ENCODE data around the gene CD151. TPM values are rescaled to one million over a fixed set of nuclear protein-coding genes. Genes with fewer than 3 reads are reported as not detected.

Gene CD151
- total RNA-seq, 1 donor from 2014 or later = 120 TPM

DNA sequence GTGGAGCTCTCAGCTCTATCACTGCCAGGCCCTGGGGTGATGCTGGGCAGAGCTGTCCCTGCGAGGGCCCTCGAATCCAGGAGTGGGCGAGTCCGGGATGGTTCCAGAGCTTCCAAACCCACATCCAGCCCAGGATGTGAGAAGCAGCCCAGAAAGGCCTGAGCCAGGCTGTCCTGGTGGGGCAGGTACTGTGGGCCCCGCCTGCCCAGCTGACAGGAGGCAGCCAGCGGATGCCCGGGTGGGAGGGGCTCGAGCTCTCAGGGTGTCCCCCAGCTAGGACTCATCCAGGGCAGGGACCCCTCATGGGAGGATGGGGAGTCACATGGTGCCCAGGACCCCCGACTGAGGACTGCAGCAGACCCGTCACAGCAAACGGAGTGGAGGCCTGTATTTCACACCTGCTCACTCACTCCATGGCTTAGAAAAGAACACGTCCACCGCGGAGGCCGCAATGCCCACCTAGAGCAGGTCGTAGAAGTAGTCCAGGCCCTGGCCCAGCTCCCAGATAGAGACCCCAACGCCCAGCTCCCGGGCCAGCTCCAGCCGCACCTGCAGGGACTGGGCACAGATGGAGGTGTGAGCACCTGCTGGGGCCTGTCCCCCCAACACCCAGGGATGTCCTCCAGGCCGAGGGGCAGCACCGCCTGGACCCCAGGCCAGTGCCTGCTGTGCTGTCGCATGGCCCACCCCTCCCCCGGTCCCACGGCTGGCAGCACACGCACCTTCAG lies 36.8 kb downstream of the CD151 start:
- ATAC-seq (peak; percentile 2), DNase-seq (ENCODE audit: low spot score) (no peak)

- ATAC-seq (peak; percentile 14), DNase-seq (ENCODE audit: low spot score) (no peak)
These were observed 37.3 kb downstream of the CD151 start for GRCh38 chr11:870127-870413.

DNA sequence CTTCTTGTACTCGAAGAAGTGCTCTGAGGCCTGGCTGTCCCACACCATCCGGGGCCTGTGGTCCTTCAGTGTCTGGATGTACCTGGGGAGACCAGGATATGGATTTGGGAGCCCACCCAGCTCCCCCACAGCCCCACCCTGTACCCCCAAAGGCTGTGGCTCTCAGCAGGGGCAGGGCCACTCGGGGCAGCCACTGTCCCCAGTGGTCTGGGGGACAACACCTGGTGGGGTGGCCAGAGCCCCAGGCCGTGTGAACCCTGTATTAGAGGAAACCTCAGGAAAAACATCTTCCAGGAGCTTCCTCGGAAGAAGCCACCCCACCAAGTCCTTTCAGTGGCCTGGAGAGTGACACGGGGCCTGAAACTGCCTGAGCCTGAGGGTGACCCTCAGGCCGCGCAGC lies 37.7 kb downstream of the CD151 start:
- ATAC-seq (no peak), DNase-seq (ENCODE audit: low spot score) (no peak)

GRCh38 chr11:871472-871871 lies 38.7 kb downstream of the CD151 start:
- ATAC-seq = no peak

GRCh38 chr11:872799-873198 lies 40.0 kb downstream of the CD151 start:
- no peak for DNase-seq (ENCODE audit: low spot score)
- no peak for ATAC-seq

More at GRCh38 chr11:871472-871871, 38.7 kb downstream of the CD151 start:
- no peak for DNase-seq (ENCODE audit: low spot score)

DNA sequence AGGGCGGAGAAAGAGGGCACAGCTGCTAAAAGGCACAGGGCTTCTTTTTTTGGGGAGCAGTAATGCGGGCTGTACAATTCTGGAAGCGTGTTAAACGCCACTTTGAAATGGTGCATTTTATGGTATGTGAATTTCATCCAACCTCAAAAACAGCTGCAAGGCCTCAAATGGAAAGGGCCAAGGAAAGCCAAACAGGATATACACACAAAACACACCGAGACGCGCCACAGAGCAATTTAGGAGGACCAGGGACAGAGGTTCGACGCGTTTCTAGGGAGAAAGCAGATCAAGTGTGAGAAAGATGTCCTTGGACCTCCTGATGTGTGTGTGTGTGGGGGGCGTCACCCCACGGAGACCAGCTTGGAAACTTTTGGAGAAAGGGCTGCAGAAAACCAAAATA lies 41.0 kb downstream of the CD151 start:
- no peak for DNase-seq (ENCODE audit: low spot score)
- no peak for ATAC-seq

GRCh38 chr11:875203-875602 lies 42.5 kb downstream of the CD151 start:
- ATAC-seq = no peak
- no peak for DNase-seq (ENCODE audit: low spot score)

DNA sequence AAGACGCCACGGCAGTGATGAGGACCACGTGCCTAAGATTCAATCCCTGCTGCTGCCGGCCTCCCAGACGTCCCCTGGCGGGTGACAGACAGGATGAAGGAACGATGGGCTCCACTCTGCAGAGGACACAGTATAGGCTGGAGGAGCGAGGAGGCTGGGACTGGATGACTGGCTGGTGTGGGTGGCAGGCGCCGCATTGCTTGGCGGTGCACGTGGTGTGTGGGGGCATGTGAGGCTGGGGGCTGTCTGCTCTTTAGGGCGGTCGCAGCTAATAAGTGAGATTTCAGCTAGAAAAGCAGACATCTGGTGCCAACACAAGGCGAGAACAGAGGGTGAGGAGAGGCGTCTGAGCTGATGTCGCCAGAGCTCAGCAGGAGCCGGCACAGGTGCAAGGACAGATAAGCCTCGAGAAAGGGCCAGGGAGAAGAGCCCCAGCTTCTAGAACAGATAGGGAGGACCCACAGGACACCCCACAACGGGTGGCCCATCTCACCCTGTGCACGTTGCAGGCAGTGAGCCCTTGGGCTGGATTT lies 43.1 kb downstream of the CD151 start:
- DNase-seq (ENCODE audit: low spot score) (no peak), ATAC-seq (no peak)

DNA sequence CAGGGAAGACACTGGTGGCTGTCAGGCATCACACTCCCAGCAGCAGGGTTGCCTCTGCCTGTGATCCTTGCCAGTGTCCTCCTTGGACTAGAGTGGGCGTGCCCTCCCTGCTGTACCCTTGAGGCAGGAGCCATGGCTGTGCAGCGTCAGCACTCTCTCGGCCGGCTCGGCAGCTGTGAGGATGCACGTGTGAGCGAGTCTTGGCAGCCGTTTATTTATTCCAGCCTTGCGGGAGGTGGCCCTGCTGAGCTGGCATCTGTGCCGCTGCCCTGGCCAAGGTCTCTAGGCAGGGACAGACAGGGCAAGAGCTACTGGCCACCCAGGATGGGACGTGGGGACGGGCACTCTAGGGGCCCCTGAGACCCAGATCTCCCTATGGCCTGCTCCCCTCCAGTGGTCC lies 43.8 kb downstream of the CD151 start:
- peak; percentile 81 for ATAC-seq
- DNase-seq (ENCODE audit: low spot score) = peak; percentile 83

DNA sequence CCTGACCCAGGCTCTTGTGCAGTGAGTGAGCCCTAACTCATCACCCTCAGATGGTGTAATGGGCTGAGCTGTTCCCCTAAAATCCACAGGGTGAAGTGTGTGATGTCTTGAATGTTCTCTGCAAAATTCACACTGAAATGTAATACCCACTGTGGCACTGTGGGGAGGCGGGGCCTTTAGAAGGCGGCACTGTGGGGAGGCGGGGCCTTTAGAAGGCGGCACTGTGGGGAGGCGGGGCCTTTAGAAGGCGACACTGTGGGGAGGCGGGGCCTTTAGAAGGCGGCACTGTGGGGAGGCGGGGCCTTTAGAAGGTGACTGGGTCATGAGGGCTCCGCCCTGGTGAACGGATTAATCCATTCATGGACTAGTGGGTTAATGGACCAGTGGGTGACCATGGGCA lies 44.8 kb downstream of the CD151 start:
- ATAC-seq = peak; percentile 37
- DNase-seq (ENCODE audit: low spot score) = no peak

GRCh38 chr11:880447-880846 lies 47.7 kb downstream of the CD151 start:
- ATAC-seq = no peak
- no peak for DNase-seq (ENCODE audit: low spot score)

- DNase-seq (ENCODE audit: low spot score) = no peak
- ATAC-seq = no peak
These were observed 49.8 kb downstream of the CD151 start for GRCh38 chr11:882596-882995.

- DNase-seq (ENCODE audit: low spot score) (no peak), ATAC-seq (peak; percentile 17)
These were observed 50.8 kb downstream of the CD151 start for GRCh38 chr11:883527-883926.

GRCh38 chr11:884578-885070 lies 51.9 kb downstream of the CD151 start:
- ATAC-seq = no peak
- no peak for DNase-seq (ENCODE audit: low spot score)

DNA sequence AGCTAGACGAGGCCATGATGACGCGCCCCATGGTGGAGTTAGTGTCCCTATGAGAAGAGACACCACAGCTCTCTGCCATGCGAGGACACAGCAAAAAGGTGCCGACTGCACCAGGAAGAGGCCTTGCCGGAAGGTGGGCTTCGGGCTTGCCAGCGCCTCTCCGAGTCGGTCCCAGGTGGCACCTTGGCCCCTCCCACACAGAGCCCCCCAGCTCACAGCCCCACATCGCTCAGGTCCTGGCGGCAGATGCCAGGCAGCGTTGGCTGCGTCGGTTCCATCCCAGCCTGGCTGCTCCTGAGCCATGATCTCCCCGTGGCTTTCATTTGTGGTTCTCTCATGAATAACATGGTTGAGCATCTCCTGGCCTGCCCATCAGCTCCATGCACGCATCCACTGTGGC lies 53.8 kb downstream of the CD151 start:
- no peak for DNase-seq (ENCODE audit: low spot score)
- ATAC-seq = no peak

- DNase-seq (ENCODE audit: low spot score) = no peak
These were observed 54.8 kb downstream of the CD151 start for GRCh38 chr11:887589-887988.

More at GRCh38 chr11:887589-887988, 54.8 kb downstream of the CD151 start:
- ATAC-seq = no peak

Other genes with a start within 250 kb of the CD151 start
- 38.5 TPM for gene IRF7, start 217.0 kb upstream of the CD151 start, total RNA-seq
- gene CDHR5, start 208.0 kb upstream of the CD151 start, total RNA-seq = 64.8 TPM
- gene SCT, start 205.8 kb upstream of the CD151 start, total RNA-seq = 0.81 TPM
- 0.68 TPM for gene DRD4, start 195.7 kb upstream of the CD151 start, total RNA-seq
- gene DEAF1, start 137.7 kb upstream of the CD151 start, total RNA-seq = 14.8 TPM
- 16.8 TPM for gene TMEM80, start 137.1 kb upstream of the CD151 start, total RNA-seq
- gene EPS8L2, start 126.7 kb upstream of the CD151 start, total RNA-seq = 190 TPM
- gene TALDO1, start 85.5 kb upstream of the CD151 start, total RNA-seq = 147 TPM
- gene GATD1, start 55.5 kb upstream of the CD151 start, total RNA-seq = 31.7 TPM
- gene CEND1, start 42.9 kb upstream of the CD151 start, total RNA-seq = 0.43 TPM
- 51.4 TPM for gene SLC25A22, start 34.7 kb upstream of the CD151 start, total RNA-seq
- 14.9 TPM for gene PIDD1, start 27.7 kb upstream of the CD151 start, total RNA-seq
- gene RPLP2, start 23.0 kb upstream of the CD151 start, total RNA-seq = 511 TPM
- gene PNPLA2, start 14.0 kb upstream of the CD151 start, total RNA-seq = 107 TPM
- 3.5 TPM for gene CRACR2B, start 5.0 kb upstream of the CD151 start, total RNA-seq
- 81.5 TPM for gene POLR2L, start 9.6 kb downstream of the CD151 start, total RNA-seq
- gene TSPAN4, start 9.9 kb downstream of the CD151 start, total RNA-seq = 17.1 TPM
- gene CHID1, start 77.9 kb downstream of the CD151 start, total RNA-seq = 146 TPM
- gene AP2A2, start 92.9 kb downstream of the CD151 start, total RNA-seq = 53.7 TPM
- 1.0 TPM for gene MUC6, start 203.8 kb downstream of the CD151 start, total RNA-seq
- gene MUC2, start 241.9 kb downstream of the CD151 start, total RNA-seq = 0.38 TPM